Stimulated activated CD4-positive, alpha-beta T cell treated with anti-CD3 and anti-CD28 coated beads, Interleukin-2, amount 100 ng/mL, for 48 hours (primary cell): Measurements from ENCODE around the gene SEC11A.
"Not testable (repeated sequence)": the region's sequence is repeated elsewhere in the genome, so short reads cannot be mapped to it uniquely, and the experiment has no call there.

ENCODE experiments used
- DNase-seq, 2 donors: peaks; one replicate each; pipeline ENCODE4 v3.0.0-alpha.2; 2020

Gene SEC11A

DNA sequence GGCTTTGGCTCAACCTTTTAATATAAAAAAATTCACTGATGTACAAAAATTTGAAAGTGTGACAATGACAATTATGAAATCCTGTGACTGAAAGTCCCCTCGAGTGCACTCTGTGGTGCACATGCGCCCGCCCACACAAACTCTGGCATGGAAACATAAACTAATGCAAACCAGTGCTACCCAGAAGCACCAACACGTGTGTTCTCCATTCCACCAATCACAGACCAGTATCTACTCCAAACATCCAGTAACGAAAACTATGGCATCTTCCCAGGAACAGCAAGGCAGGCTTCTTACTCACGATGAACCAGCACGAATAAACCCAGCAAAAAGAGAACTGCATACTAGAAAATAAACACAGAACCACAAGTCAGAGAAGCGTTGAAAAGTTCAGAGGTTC lies 46.2 kb downstream of the SEC11A start:
- DNase-seq, result peak; percentile 30 to 53

DNA sequence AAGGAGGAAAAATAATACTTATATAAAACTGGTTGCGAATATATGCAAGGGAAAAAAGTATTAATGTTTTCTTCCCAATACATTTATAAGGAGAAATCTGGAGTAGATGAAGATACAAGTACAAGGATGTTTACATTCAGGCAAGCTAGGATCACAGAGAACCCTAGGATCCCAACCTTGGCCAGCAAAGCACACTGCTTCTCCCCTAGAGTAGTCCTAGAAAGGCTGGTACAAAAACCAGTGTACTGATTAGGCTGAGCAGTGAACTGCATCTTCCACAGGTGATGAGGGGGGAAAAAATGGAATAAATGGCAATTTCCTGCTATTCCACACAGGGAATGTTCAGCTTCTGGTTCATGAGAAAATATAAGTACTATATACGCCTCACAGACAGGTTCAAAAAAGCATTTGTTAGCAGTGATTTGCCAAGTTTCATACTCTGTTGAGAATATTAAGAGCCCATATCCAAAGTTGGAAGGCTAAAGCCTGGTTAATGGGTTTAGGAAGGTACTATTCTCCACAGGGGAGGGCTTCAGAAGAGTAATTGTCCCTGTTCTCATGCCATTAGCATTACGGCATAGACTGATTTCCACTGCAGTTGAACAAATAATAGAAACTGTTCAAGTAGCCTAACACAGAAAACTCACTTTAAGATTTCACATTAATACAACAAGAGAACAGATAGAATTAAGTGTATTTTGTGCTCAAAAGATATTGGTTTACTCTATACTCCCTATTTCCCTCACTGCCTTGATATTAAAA lies 47.5 kb downstream of the SEC11A start:
- no peak for DNase-seq

DNA sequence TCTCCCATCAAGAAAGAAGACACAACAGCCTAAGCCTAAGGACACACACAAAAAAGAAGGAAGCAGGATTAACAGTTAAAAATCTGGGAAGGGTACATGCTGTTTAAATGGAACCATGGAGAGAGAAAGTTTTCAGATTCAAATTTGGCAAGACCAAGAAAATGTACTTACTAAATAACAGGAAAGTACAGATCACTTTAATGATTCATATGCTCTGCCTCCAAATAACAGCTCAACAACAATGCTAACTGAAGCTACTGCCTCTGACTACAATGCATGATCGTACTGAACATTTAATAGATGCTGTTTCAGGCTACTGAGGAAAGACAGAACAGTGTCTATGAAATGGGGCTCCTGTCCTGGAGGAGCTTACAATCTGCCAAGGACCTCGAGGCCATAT lies 49.6 kb downstream of the SEC11A start:
- DNase-seq, result no peak

DNA sequence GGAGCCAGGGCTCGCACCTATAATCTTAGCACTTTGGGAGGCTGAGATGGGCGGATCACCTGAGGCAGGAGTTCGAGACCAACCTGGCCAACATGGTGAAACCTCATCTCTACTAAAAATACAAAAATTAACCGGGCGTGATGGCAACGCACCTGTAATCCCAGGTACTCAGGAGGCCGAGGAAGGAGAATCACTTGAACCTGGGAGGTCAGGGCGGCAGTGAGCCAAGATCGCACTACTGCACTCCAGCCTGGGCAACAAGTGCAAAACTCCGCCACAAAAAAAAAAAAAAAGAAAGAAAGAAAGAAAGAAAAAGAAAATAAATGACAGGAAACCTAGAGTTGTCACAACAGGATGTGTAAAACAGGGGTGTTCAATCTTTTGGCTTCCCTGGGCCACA lies 54.9 kb downstream of the SEC11A start:
- DNase-seq, result no peak

GRCh38 chr15:84659904-84660781 lies 55.8 kb downstream of the SEC11A start:
- no peak for DNase-seq

DNA sequence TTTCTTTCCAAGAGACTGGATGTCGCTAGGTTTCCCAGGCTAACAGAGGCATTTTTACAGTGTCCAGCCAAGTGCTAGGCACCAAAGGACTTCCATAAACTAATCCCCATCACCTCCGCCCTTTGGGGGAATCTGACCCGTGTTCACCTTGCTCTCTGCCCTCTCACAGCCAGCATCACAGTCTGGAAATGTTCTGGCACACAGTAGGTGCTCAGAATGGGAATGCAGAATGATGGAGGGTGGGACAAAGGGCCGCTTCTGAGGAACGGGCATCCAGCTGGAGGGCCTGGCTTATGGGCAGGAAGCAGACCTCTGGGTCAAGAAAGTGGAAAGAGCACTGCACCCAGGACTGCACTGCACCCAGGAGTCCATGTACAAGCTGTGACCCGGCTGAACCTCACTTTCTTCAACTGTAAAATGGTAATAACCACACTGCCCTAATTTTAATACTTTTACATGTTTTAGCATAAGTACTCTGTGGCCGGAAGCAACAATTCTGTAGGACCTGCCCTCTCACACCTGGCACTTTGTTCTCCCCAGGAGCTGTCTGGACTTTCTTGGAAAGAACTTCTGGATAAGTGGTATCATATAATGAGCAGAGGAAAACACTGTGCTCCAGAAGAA lies 57.0 kb downstream of the SEC11A start:
- DNase-seq, result no peak

GRCh38 chr15:84658080-84658787 lies 57.7 kb downstream of the SEC11A start, which contains the start of gene NMB:
TSS of gene NMB (minus strand) at chr15:84658199. CDS start at chr15:84658152, 47 bp downstream.
- peak; percentile 66 to 67 for DNase-seq

DNA sequence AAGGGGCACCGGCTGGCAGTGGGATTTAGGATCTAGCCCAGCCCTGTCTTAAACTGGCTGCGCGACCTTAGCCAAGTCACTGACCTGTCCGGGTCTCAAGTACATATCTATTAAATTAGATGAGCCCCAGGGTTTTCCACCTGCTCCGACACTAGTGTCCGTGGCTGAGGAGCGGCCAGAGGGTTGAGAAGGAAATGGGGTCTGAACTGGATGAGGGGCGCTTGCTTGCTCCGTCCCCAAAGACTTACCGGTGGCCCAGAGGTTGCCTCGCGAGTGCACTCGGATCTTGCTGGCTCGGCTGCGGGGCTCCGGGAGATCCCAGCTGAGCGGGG lies 58.2 kb downstream of the SEC11A start:
- no peak for DNase-seq

- DNase-seq, result no peak
Measured at GRCh38 chr15:84656972-84657371, 59.0 kb downstream of the SEC11A start.

DNA sequence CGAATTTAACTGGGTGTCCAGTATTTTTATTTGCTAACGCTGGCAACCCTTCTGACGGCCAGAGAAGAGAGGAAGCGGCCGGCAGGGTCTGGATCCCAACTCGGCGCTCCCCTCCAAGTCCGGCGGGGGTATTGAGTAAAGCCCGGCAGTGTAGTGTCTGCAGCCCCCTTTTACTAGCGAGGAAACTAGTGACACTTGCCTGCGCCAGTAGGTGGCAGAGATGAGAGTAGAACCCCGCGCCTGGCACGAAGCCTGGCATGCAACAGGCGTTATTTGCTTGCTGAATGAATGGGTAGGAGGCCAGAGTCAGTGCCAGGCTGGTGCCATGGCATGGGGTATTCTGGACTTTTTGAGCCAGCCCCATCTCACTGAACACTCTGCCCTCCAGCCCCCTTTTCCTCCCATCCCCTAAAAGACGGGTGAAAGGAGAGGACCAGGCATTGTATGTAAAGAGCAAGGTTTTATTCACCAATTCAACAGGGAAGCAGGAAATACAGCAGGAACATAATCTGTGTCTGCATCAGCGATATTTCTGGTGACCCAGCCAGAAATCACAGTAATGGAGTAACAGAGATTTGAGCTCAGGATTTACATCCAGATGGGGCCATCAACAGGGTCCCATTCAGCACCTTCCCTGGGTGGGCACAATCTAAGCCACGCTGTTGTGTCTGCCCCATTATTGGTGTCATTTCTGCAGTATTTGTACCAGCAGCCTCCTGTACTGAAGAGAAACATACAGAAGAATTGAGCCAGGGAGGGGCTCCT lies 61.1 kb downstream of the SEC11A start:
- DNase-seq, result peak; percentile 68 to 69

DNA sequence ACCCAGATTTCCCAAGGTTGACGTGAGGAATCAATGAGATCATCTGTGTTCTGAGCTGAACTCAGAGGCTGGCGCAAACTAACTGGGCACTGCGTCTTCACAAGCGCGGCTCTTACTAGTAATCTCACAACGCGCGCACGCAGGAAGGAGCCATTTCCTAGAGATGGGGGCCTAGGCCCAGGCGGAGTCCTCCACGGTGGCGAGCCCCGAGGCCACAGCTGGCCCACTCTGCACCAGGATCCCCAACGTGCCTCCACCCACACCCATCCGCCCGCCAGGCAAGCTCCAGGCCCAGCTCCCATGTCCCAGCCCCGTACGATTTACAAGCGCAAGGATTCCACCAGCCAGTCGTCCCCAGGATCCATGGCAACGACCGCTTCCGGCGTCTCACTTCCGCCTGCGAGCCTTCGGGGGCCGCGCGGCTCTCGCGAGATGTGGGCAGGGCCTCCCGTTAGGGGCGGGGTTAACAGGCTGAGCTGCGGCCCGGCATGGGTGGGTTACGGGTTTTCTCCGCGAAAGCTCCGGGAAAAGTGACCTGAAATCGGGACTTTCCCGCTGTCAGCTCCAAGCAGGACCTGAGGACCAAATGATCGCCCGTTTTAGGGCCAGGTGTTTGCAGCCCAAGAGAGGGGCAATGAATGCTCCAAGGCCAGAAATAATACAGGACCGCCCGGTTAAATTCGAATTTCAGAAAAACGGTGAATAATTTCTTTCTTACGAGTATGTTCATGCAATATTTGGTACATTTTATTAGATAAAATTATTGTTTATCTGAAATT lies 61.8 kb downstream of the SEC11A start, which contains the start of gene WDR73:
WDR73 (minus strand) TSS at position 374 of the 779 bp plus-strand sequence; CDS start at position 365, 9 bp downstream.
- peak; percentile 97 for DNase-seq

GRCh38 chr15:84653584-84653909 lies 62.4 kb downstream of the SEC11A start:
- DNase-seq, result no peak

DNA sequence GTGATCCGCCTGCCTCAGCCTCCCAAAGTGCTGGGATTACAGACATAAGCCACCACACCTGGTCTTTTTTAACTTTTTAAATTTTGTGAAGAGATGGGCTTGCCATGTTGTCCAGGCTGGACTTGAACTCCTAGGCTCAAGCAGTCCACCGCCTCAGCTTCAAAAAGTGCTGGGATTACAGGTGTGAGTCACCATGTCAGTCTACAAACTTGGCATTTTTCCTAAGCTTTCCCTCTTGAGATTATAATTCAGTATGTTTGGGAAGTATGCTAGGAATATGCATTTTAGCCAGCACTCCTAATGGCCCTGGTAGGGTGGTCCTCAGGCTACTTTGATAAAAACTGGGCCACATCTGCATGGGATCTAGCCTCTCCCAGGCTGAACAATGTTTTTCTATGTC lies 66.2 kb downstream of the SEC11A start:
- DNase-seq, result no peak

DNA sequence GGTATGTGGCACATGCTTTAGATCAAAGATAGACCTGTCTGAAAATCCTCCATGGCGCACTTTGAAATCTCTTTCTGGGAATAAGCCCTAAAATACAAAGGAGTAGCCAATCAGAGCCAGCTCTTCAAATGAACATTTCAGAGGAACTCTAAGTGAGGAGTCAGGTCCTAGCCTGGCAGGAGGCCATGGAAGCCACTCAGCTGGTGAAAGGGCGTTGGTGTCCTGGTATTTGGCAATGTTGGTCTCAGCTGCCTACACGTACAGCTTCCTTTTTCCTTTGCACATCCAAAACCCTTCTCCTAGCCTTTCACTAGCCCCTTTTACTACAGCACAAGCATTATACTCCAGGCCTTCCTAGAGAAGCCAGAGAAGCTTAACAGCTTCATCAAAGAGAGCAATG lies 67.4 kb downstream of the SEC11A start:
- no peak for DNase-seq

- no peak for DNase-seq
Measured at GRCh38 chr15:84647726-84648125, 68.2 kb downstream of the SEC11A start.

DNA sequence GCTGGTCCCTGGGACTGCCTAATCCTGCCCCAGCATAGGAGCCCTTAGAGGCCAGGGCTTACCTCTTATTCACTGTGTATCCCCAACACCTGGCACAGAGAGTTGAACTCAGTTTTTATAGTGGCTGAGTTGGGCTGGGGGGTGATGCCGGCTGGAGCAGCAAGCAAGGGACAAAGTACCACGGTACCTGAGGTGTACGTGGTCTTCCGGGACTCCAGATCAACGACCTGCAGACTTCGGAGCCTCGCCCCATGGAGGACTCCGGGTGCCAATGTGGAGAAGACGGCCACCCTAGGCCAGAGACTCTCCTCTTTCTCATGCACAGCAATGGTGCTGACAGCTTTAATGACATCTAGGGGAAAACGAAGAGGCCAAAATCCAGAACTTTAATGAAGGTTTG lies 69.9 kb downstream of the SEC11A start:
- DNase-seq, result no peak

GRCh38 chr15:84645496-84645895 lies 70.4 kb downstream of the SEC11A start:
- DNase-seq, result no peak

DNA sequence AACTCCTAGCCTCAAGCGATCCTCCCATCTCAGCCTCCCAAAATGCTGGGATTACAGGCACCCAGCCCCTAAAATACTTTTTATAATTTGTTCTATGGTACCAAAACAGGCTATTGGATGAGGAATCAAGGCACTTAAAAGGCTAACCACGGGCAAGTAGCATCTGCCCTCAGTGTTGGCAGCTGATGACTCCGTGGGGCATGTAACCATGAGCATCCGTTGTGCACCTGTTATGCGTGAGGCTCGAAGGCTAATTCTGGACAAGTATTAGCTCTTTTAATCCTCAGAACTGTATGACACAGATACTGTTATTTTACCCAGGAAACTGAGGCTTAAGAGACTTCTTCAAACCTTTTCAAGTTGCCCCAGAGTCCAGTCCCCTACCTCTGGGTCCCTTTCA lies 72.1 kb downstream of the SEC11A start:
- no peak for DNase-seq

DNA sequence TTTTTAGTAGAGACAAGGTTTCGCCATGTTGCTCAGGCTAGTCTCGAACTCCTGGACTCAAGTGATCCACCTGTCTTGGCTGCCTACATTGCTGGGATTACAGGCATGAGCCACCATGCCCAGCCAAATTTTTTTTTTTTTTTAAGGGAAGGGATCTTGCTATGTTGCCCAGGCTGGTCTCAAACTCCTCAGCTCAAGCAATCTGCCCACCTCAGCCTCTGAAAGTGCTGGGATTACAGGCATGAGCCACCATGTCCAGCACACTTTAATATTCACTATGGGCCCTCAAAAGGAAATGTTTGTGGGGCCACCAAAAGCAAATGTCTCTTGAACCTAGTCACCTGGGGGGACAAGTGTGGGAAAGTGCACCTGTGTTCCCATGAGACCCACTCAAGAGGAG lies 73.3 kb downstream of the SEC11A start:
- DNase-seq, result not testable (repeated sequence)

DNA sequence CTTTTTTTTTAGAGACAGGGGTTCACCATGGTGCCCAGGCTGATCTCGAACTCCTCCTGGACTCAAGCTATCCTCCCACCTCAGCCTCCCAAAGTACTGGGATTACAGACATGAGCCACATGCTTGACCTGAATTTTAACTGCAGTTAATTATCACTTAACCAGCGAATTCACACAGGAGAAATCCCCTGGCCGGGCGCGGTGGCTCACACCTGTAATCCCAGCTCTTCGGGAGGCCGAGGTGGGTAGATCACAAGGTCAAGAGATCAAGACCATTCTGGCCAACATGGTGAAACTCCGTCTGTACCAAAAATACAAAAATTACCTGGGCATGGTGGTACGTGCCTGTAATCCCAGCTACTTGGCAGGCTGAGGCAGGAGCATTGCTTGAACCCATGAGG lies 74.1 kb downstream of the SEC11A start:
- DNase-seq, result not testable (repeated sequence)

- DNase-seq, result no peak
Measured at GRCh38 chr15:84638103-84638502, 77.8 kb downstream of the SEC11A start.
